Measurements from ENCODE around the gene LYPD6B. TPM values are rescaled to one million over a fixed set of nuclear protein-coding genes. Genes with fewer than 3 reads are reported as not detected.

Gene LYPD6B
- total and polyA plus RNA-seq, 2 experiments from 2014 or later, result 16.8 to 26.0 TPM

GRCh38 chr2:149185942-149186490 is 147.5 kb downstream of the LYPD6B start:
- no peaks in the 10 kb centered on the region for H3K36me3 ChIP-seq (replicated peaks; ENCODE audit: insufficient read depth, low read depth)
- DNase-seq (ENCODE audit: low spot score), result no peak
- no peaks in the 10 kb centered on the region for H3K4me1 ChIP-seq (ENCODE audit: insufficient read depth)
- H3K4me3 ChIP-seq, result no peak overlapping the region
- H3K9me2 ChIP-seq (replicated peaks; ENCODE audit: insufficient read depth), result no peaks in the 10 kb centered on the region
- TF ChIP-seq EZH2 (IDR thresholded peaks at IDR 0.05; ENCODE audit: borderline replicate concordance) (no peak), EZH2phosphoT487 (IDR thresholded peaks at IDR 0.05; ENCODE audit: low read depth, severe bottlenecking, unreplicated experiment) (no peak)
- TF ChIP-seq, protein P1, sequence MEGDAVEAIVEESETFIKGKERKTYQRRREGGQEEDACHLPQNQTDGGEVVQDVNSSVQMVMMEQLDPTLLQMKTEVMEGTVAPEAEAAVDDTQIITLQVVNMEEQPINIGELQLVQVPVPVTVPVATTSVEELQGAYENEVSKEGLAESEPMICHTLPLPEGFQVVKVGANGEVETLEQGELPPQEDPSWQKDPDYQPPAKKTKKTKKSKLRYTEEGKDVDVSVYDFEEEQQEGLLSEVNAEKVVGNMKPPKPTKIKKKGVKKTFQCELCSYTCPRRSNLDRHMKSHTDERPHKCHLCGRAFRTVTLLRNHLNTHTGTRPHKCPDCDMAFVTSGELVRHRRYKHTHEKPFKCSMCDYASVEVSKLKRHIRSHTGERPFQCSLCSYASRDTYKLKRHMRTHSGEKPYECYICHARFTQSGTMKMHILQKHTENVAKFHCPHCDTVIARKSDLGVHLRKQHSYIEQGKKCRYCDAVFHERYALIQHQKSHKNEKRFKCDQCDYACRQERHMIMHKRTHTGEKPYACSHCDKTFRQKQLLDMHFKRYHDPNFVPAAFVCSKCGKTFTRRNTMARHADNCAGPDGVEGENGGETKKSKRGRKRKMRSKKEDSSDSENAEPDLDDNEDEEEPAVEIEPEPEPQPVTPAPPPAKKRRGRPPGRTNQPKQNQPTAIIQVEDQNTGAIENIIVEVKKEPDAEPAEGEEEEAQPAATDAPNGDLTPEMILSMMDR (IDR thresholded peaks at IDR 0.05; ENCODE audit: poor library complexity), result no peak
- no peaks in the 10 kb centered on the region for H3K79me2 ChIP-seq
- no peaks in the 10 kb centered on the region for H4K20me1 ChIP-seq (ENCODE audit: insufficient read depth, poor library complexity, severe bottlenecking)
- no peaks in the 10 kb centered on the region for H3K27me3 ChIP-seq
- H3K9me3 ChIP-seq (ENCODE audit: low read depth), result no peaks in the 10 kb centered on the region
- H3K4me2 ChIP-seq, result no peak overlapping the region
- H2AFZ ChIP-seq, result no peak overlapping the region
- no peak overlapping the region for H3K27ac ChIP-seq
- 93% methylated on average over 5 of the region's 5 CpGs for WGBS (ENCODE audit: low lambda C conversion rate, missing lambda C conversion rate)

- Histone ChIP-seq H3K79me2 (no peaks in the 10 kb centered on the region), H3K27ac (no peak overlapping the region), H3K9me2 (replicated peaks; ENCODE audit: insufficient read depth) (no peaks in the 10 kb centered on the region), H3K4me3 (no peak overlapping the region), H3K4me1 (ENCODE audit: insufficient read depth) (no peaks in the 10 kb centered on the region), H2AFZ (no peak overlapping the region), H3K36me3 (replicated peaks; ENCODE audit: insufficient read depth, low read depth) (no peaks in the 10 kb centered on the region), H3K9me3 (ENCODE audit: low read depth) (no peaks in the 10 kb centered on the region), H3K27me3 (no peaks in the 10 kb centered on the region), H3K4me2 (no peak overlapping the region), H4K20me1 (ENCODE audit: insufficient read depth, poor library complexity, severe bottlenecking) (no peaks in the 10 kb centered on the region)
- TF ChIP-seq EZH2phosphoT487 (IDR thresholded peaks at IDR 0.05; ENCODE audit: low read depth, severe bottlenecking, unreplicated experiment), result no peak
- TF ChIP-seq, protein P1 (IDR thresholded peaks at IDR 0.05; ENCODE audit: poor library complexity), result no peak
- no peak for TF ChIP-seq EZH2 (IDR thresholded peaks at IDR 0.05; ENCODE audit: borderline replicate concordance)
- DNase-seq (ENCODE audit: low spot score), result no peak
These were observed 148.6 kb downstream of the LYPD6B start for GRCh38 chr2:149187057-149187456.

DNA sequence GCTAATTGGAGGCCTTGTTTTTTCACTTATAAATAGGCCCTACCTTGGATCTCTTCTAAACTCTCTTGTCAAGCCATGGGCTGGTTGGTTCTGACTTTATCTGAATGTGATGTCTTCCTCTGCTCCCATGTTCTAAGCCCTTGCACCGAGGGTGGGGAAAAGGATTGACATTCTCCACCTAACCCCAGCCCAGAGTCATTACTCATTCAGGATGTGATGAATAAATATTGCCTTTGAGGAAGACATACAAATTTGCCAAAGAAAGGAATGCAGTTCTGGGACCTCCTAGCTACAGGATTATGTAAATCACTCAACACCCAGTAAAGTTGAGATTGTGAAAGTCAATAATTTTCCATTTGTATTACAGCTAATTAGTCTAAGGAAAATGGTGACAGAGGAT is 149.8 kb downstream of the LYPD6B start:
- Histone ChIP-seq H3K36me3 (replicated peaks; ENCODE audit: insufficient read depth, low read depth) (no peaks in the 10 kb centered on the region), H3K4me3 (no peak overlapping the region), H3K9me2 (replicated peaks; ENCODE audit: insufficient read depth) (no peaks in the 10 kb centered on the region), H3K27ac (no peak overlapping the region), H2AFZ (no peak overlapping the region), H3K79me2 (no peaks in the 10 kb centered on the region), H3K9me3 (ENCODE audit: low read depth) (no peaks in the 10 kb centered on the region), H3K4me1 (ENCODE audit: insufficient read depth) (no peaks in the 10 kb centered on the region), H3K27me3 (no peaks in the 10 kb centered on the region), H3K4me2 (no peak overlapping the region), H4K20me1 (ENCODE audit: insufficient read depth, poor library complexity, severe bottlenecking) (no peaks in the 10 kb centered on the region)
- no peak for DNase-seq (ENCODE audit: low spot score)
- TF ChIP-seq EZH2 (IDR thresholded peaks at IDR 0.05; ENCODE audit: borderline replicate concordance) (no peak), EZH2phosphoT487 (IDR thresholded peaks at IDR 0.05; ENCODE audit: low read depth, severe bottlenecking, unreplicated experiment) (no peak)
- TF ChIP-seq, protein P1 (IDR thresholded peaks at IDR 0.05; ENCODE audit: poor library complexity), result no peak
- 25% methylated on average over 1 of the region's 1 CpG for WGBS (ENCODE audit: low lambda C conversion rate, missing lambda C conversion rate)

DNA sequence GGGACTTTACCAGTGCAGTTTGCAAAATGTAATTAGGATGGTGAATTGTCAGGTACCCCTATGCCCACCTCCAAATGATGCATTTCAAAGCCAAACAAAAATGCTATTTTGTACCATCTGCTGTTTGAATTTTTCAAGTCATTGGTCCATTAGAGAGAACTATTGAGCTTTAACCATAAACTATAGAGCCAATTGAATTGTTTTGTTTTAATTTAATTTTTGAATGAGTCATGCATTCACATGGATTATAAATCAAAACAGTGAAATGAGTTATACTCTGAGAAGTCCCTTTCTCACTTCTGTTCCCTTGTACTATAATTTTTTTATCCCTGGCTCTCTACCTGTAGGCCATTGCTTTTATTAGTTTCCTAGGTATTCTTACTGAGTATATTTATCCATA is 151.3 kb downstream of the LYPD6B start:
- no peak overlapping the region for H2AFZ ChIP-seq
- no peaks in the 10 kb centered on the region for H3K9me2 ChIP-seq (replicated peaks; ENCODE audit: insufficient read depth)
- no peak overlapping the region for H3K4me3 ChIP-seq
- H3K79me2 ChIP-seq, result no peaks in the 10 kb centered on the region
- H3K9me3 ChIP-seq (ENCODE audit: low read depth), result no peaks in the 10 kb centered on the region
- no peaks in the 10 kb centered on the region for H3K4me1 ChIP-seq (ENCODE audit: insufficient read depth)
- no peaks in the 10 kb centered on the region for H3K27me3 ChIP-seq
- DNase-seq (ENCODE audit: low spot score), result no peak
- no peaks in the 10 kb centered on the region for H3K36me3 ChIP-seq (replicated peaks; ENCODE audit: insufficient read depth, low read depth)
- H3K4me2 ChIP-seq, result no peak overlapping the region
- H3K27ac ChIP-seq, result no peak overlapping the region
- H4K20me1 ChIP-seq (ENCODE audit: insufficient read depth, poor library complexity, severe bottlenecking), result no peaks in the 10 kb centered on the region
- no peak for TF ChIP-seq EZH2phosphoT487 (IDR thresholded peaks at IDR 0.05; ENCODE audit: low read depth, severe bottlenecking, unreplicated experiment)
- no peak for TF ChIP-seq EZH2 (IDR thresholded peaks at IDR 0.05; ENCODE audit: borderline replicate concordance)
- TF ChIP-seq, protein P1 (IDR thresholded peaks at IDR 0.05; ENCODE audit: poor library complexity), result no peak

All from hepatocyte (in vitro differentiated cells).